ENCODE results near the gene RASA2. TPM values are rescaled to one million over a fixed set of nuclear protein-coding genes. Genes with fewer than 3 reads are reported as not detected.

Gene RASA2
- 10 to 100 TPM; 15.1 to 20.0 TPM for total RNA-seq
- long read RNA-seq, full-length matches to known transcripts, result 2 of 5 reads
- long read RNA-seq, partial matches to known transcripts, result 1 of 5 reads
- long read RNA-seq, other reads (novel, unspliced or antisense), result 2 of 5 reads

- DNase-seq, result peak; percentile 69 to 73
- peak; percentile 72 for ATAC-seq
- intact Hi-C loops (cut with DNase I, micrococcal nuclease), result no loop called here
Observed at GRCh38 chr3:141486746-141487520, at the start of gene RASA2. Gene RASA2 (plus strand): TSS chr3:141487027. CDS start chr3:141487084, 57 bp downstream.

GRCh38 chr3:141439589-141439988 is 47.2 kb upstream of the RASA2 start:
- no peak for ATAC-seq
- no peak for DNase-seq
- intact Hi-C loops (cut with DNase I, micrococcal nuclease), result no loop called here

GRCh38 chr3:141440942-141441341 is 45.9 kb upstream of the RASA2 start:
- ATAC-seq (no peak), DNase-seq (no peak)
- intact Hi-C loops (cut with DNase I, micrococcal nuclease), result no loop called here

GRCh38 chr3:141441381-141442364 is 45.2 kb upstream of the RASA2 start:
- intact Hi-C loops (cut with DNase I, micrococcal nuclease), result no loop called here
- DNase-seq, result peak in 1 of 2 donors; percentile 80
- ATAC-seq, result peak; percentile 74

GRCh38 chr3:141442446-141442845 is 44.4 kb upstream of the RASA2 start:
- no peak for ATAC-seq
- intact Hi-C loops (cut with DNase I, micrococcal nuclease), result no loop called here
- no peak for DNase-seq

GRCh38 chr3:141442914-141443313 is 43.9 kb upstream of the RASA2 start:
- intact Hi-C loops (cut with DNase I, micrococcal nuclease), result no loop called here
- DNase-seq (no peak), ATAC-seq (no peak)

- ATAC-seq (no peak), DNase-seq (no peak)
- intact Hi-C loops (cut with DNase I, micrococcal nuclease), result no loop called here
Observed at GRCh38 chr3:141444586-141445285, 42.1 kb upstream of the RASA2 start.

GRCh38 chr3:141445990-141446389 is 40.8 kb upstream of the RASA2 start:
- intact Hi-C loops (cut with DNase I, micrococcal nuclease), result no loop called here
- DNase-seq (no peak), ATAC-seq (no peak)

GRCh38 chr3:141446737-141447136 is 40.1 kb upstream of the RASA2 start:
- ATAC-seq (no peak), DNase-seq (no peak)
- intact Hi-C loops (cut with DNase I, micrococcal nuclease), result no loop called here

- DNase-seq (no peak), ATAC-seq (no peak)
- intact Hi-C loops (cut with DNase I, micrococcal nuclease), result no loop called here
Observed at GRCh38 chr3:141447383-141447782, 39.4 kb upstream of the RASA2 start.

GRCh38 chr3:141448606-141449220 is 38.1 kb upstream of the RASA2 start:
- intact Hi-C loops (cut with DNase I, micrococcal nuclease), result no loop called here
- no peak for ATAC-seq
- DNase-seq, result no peak

GRCh38 chr3:141449424-141449823 is 37.4 kb upstream of the RASA2 start:
- ATAC-seq, result no peak
- intact Hi-C loops (cut with DNase I, micrococcal nuclease), result no loop called here
- no peak for DNase-seq

GRCh38 chr3:141450727-141451375 is 36.0 kb upstream of the RASA2 start:
- DNase-seq, result no peak
- intact Hi-C loops (cut with DNase I, micrococcal nuclease), result loop anchor here in 1 of 2 donors (10.0 kb wide), 1 partner anchor 96 kb away; no protein-coding TSS in a partner anchor
- peak; percentile 4 for ATAC-seq

GRCh38 chr3:141452045-141452444 is 34.8 kb upstream of the RASA2 start:
- DNase-seq (no peak), ATAC-seq (peak; percentile 78)
- intact Hi-C loops (cut with DNase I, micrococcal nuclease), result loop anchor here in 1 of 2 donors (10.0 kb wide), 1 partner anchor 97 kb away; no protein-coding TSS in a partner anchor

GRCh38 chr3:141452773-141453172 is 34.1 kb upstream of the RASA2 start:
- ATAC-seq (no peak), DNase-seq (no peak)
- intact Hi-C loops (cut with DNase I, micrococcal nuclease), result loop anchor here in 1 of 2 donors (10.0 kb wide), 1 partner anchor 98 kb away; no protein-coding TSS in a partner anchor

- DNase-seq, result no peak
- intact Hi-C loops (cut with DNase I, micrococcal nuclease), result loop anchor here (2.0 to 10.0 kb wide), 2 partner anchors 93 to 99 kb away; no protein-coding TSS in a partner anchor
- no peak for ATAC-seq
Observed at GRCh38 chr3:141454054-141454453, 32.8 kb upstream of the RASA2 start.

- DNase-seq (no peak), ATAC-seq (peak; percentile 53)
- intact Hi-C loops (cut with DNase I, micrococcal nuclease), result loop anchor here (2.0 to 10.0 kb wide), 3 partner anchors 94 to 143 kb away; no protein-coding TSS in a partner anchor
Observed at GRCh38 chr3:141454906-141455602, 31.8 kb upstream of the RASA2 start.
